H9 (cell line): Measurements from ENCODE around the gene CRIP2. TPM values are rescaled to one million over a fixed set of nuclear protein-coding genes. Genes with fewer than 3 reads are reported as not detected.

ENCODE experiments used
- DNase-seq: peaks from one replicate; pipeline ENCODE4 v3.0.0-alpha.2; 2017
- H2AFZ ChIP-seq: one replicate; pipeline ENCODE4 v1.6.1; 2013; ENCODE audit warnings: mild to moderate bottlenecking, low read length, control low read depth, moderate library complexity
- H2AK5ac ChIP-seq: 2 replicates; pipeline ENCODE4 v1.6.1; 2013; ENCODE audit warnings: low read length, control low read depth, mixed read lengths; ENCODE audit not compliant: insufficient read length
- H2BK120ac ChIP-seq: one replicate; pipeline ENCODE4 v1.6.1; 2013; ENCODE audit warnings: low read depth, mild to moderate bottlenecking, low read length, control low read depth, inconsistent platforms; ENCODE audit not compliant: poor library complexity, severe bottlenecking
- H2BK12ac ChIP-seq: 2 replicates; pipeline ENCODE4 v1.6.1; 2013; ENCODE audit warnings: low read length, control low read depth, mixed read lengths, low read depth; ENCODE audit not compliant: insufficient read length
- H2BK15ac ChIP-seq: 2 replicates; pipeline ENCODE4 v1.6.1; 2013; ENCODE audit warnings: low read depth, low read length, control low read depth
- H2BK20ac ChIP-seq: one replicate; pipeline ENCODE4 v1.6.1; 2013; ENCODE audit warnings: low read depth, mild to moderate bottlenecking, low read length, control low read depth, inconsistent platforms; ENCODE audit not compliant: poor library complexity, severe bottlenecking
- H2BK5ac ChIP-seq: 2 replicates; pipeline ENCODE4 v1.6.1; 2013; ENCODE audit warnings: low read length, control low read depth, mixed read lengths; ENCODE audit not compliant: insufficient read length
- H3K14ac ChIP-seq: 2 replicates; pipeline ENCODE4 v1.6.1; 2013; ENCODE audit warnings: low read length, control low read depth; ENCODE audit not compliant: insufficient read depth
- H3K18ac ChIP-seq: 2 replicates; pipeline ENCODE4 v1.6.1; 2013; ENCODE audit warnings: low read depth, mild to moderate bottlenecking, mixed read lengths, low read length, control low read depth; ENCODE audit not compliant: insufficient read length
- H3K23ac ChIP-seq: 2 replicates; pipeline ENCODE4 v1.6.1; 2013; ENCODE audit warnings: low read length, control low read depth, mixed read lengths, low read depth; ENCODE audit not compliant: insufficient read length
- H3K23me2 ChIP-seq: 2 replicates; pipeline ENCODE4 v1.6.1; 2013; ENCODE audit warnings: low read depth, mild to moderate bottlenecking, mixed read lengths, low read length, control low read depth; ENCODE audit not compliant: insufficient read length, poor library complexity, severe bottlenecking
- H3K27ac ChIP-seq: 2 replicates; pipeline ENCODE4 v1.5.1; 2013; ENCODE audit warnings: low read length, control low read depth, mixed read lengths, low read depth; ENCODE audit not compliant: insufficient read length
- H3K27me3 ChIP-seq: 2 replicates; pipeline ENCODE4 v1.6.1; 2013; ENCODE audit warnings: low read length, control low read depth, inconsistent platforms; ENCODE audit not compliant: insufficient read depth
- H3K4ac ChIP-seq: 2 replicates; pipeline ENCODE4 v1.6.1; 2013; ENCODE audit warnings: low read depth, mild to moderate bottlenecking, control low read depth, inconsistent platforms, low read length, moderate library complexity
- H3K4me1 ChIP-seq: 2 replicates; pipeline ENCODE4 v1.6.1; 2013; ENCODE audit warnings: low read length, control low read depth, inconsistent platforms; ENCODE audit not compliant: insufficient read depth
- H3K4me2 ChIP-seq: 2 replicates; pipeline ENCODE4 v1.6.1; 2013; ENCODE audit warnings: low read length, control low read depth, mixed read lengths; ENCODE audit not compliant: insufficient read length, insufficient read depth
- H3K56ac ChIP-seq: 2 replicates; pipeline ENCODE4 v1.6.1; 2013; ENCODE audit warnings: low read depth, mild to moderate bottlenecking, mixed read lengths, low read length, control low read depth; ENCODE audit not compliant: insufficient read length
- H3K79me1 ChIP-seq: 2 replicates; pipeline ENCODE4 v1.6.1; 2013; ENCODE audit warnings: low read depth, mild to moderate bottlenecking, moderate library complexity, low read length, control low read depth, inconsistent platforms; ENCODE audit not compliant: insufficient read depth, poor library complexity, severe bottlenecking
- H3K79me2 ChIP-seq: 2 replicates; pipeline ENCODE4 v1.6.1; 2013; ENCODE audit warnings: low read length, control low read depth, inconsistent platforms; ENCODE audit not compliant: insufficient read depth
- H3K9ac ChIP-seq: 2 replicates; pipeline ENCODE4 v1.6.1; 2013; ENCODE audit warnings: low read length, control low read depth, mixed read lengths; ENCODE audit not compliant: insufficient read length; ENCODE audit errors: extremely low read depth
- H3K9me3 ChIP-seq: one replicate; pipeline ENCODE4 v1.6.1; 2013; ENCODE audit warnings: low read depth, low read length, inconsistent platforms; ENCODE audit not compliant: control insufficient read depth
- H3T11ph ChIP-seq: one replicate; pipeline ENCODE4 v1.6.1; 2013; ENCODE audit warnings: mild to moderate bottlenecking, low read length, control low read depth, inconsistent platforms
- H4K20me1 ChIP-seq: one replicate; pipeline ENCODE4 v1.6.1; 2013; ENCODE audit not compliant: control insufficient read depth, insufficient read length, insufficient read depth
- H4K5ac ChIP-seq: 2 replicates; pipeline ENCODE4 v1.6.1; 2013; ENCODE audit warnings: low read depth, mild to moderate bottlenecking, mixed read lengths, low read length, control low read depth; ENCODE audit not compliant: insufficient read length
- H4K8ac ChIP-seq: replicated peaks from 2 replicates; pipeline ENCODE4 v1.6.1; 2013; ENCODE audit warnings: low read length, control low read depth, mixed read lengths, low read depth; ENCODE audit not compliant: insufficient read length
- H4K91ac ChIP-seq: 2 replicates; pipeline ENCODE4 v1.6.1; 2013; ENCODE audit warnings: low read depth, mild to moderate bottlenecking, moderate library complexity, mixed read lengths, low read length, control low read depth; ENCODE audit not compliant: insufficient read length
- H3K27ac Mint-ChIP-seq, 3 experiments: 2 replicates in 2 of 3; 3 replicates in 1 of 3; pipeline ENCODE4 v1.8.0; 2020 to 2021; ENCODE audit warnings: mixed read lengths in 3 of 3, mild to moderate bottlenecking in 1 of 3, moderate library complexity in 1 of 3
- H3K27me3 Mint-ChIP-seq: 2 replicates; pipeline ENCODE4 v1.8.0; 2021; ENCODE audit warnings: low read depth, mild to moderate bottlenecking, moderate library complexity, mixed read lengths
- H3K36me3 Mint-ChIP-seq, 3 experiments: 2 replicates in 2 of 3; 3 replicates in 1 of 3; pipeline ENCODE4 v1.8.0; 2020 to 2021; ENCODE audit warnings: low read depth in 3 of 3, mixed read lengths in 3 of 3; ENCODE audit not compliant: insufficient read depth in 1 of 3
- H3K4me1 Mint-ChIP-seq, 2 experiments: 2 replicates each; pipeline ENCODE4 v1.8.0; 2020; ENCODE audit warnings: mixed read lengths in 2 of 2
- H3K4me3 Mint-ChIP-seq, 2 experiments: 2 replicates in 1 of 2; 3 replicates in 1 of 2; pipeline ENCODE4 v1.8.0; 2020 to 2021; ENCODE audit warnings: mild to moderate bottlenecking in 2 of 2, mixed read lengths in 2 of 2, moderate library complexity in 1 of 2
- H3K9me3 Mint-ChIP-seq, 2 experiments: 2 replicates in 1 of 2; 3 replicates in 1 of 2; pipeline ENCODE4 v1.8.0; 2020; ENCODE audit warnings: mild to moderate bottlenecking in 2 of 2, mixed read lengths in 2 of 2, moderate library complexity in 1 of 2
- CTCF ChIP-seq: fragments of 200-600 bp; sonication (generic); conservative IDR thresholded peaks from 3 replicates; pipeline ENCODE4 v1.8.0; 2021; ENCODE audit warnings: antibody characterized with exemption, mild to moderate bottlenecking
- WGBS: extraction: QIAGEN DNeasy Blood & Tissue Kit; methylation state at CpG from one replicate; pipeline ENCODE4 v1.1.7; 2013; ENCODE audit warnings: missing lambda C conversion rate, low lambda C conversion rate, mixed read lengths; ENCODE audit not compliant: insufficient read length; ENCODE audit errors: extremely low coverage; 5-methylcytosine and 5-hydroxymethylcytosine counted together
- total RNA-seq: library from RNA; stranded (reverse); gene quantifications from 2 replicates; pipeline ENCODE4 v1.2.1, GENCODE V29; 2021

The CRIP2 gene
- total RNA-seq, 1 experiment from 2014 or later, result 5.7 TPM

- Histone ChIP-seq H3K79me1 (no peaks in the 10 kb centered on the region), H3K9me3 (no peaks in the 10 kb centered on the region), H3K23me2 (no peaks in the 10 kb centered on the region), H3K9ac (no peak overlapping the region), H2BK15ac (no peak overlapping the region), H3K18ac (no peak overlapping the region), H3K4me1 (no peaks in the 10 kb centered on the region), H2AK5ac (no peak overlapping the region), H3K4me2 (no peak overlapping the region), H3K56ac (no peak overlapping the region), H3K27ac (no peak overlapping the region), H4K91ac (no peak overlapping the region), H4K20me1 (no peaks in the 10 kb centered on the region), H3K23ac (no peak overlapping the region), H4K8ac (no peak overlapping the region), H2AFZ (no peak overlapping the region), H2BK120ac (no peak overlapping the region), H3T11ph (no peak overlapping the region), H3K27me3 (no peaks in the 10 kb centered on the region), H2BK20ac (no peak overlapping the region), H2BK5ac (no peak overlapping the region), H3K79me2 (no peaks in the 10 kb centered on the region), H2BK12ac (no peak overlapping the region), H4K5ac (no peak overlapping the region), H3K14ac (no peak overlapping the region), H3K4ac (no peak overlapping the region)
- peaks cover 18 to 44% (median 41%) of the 10 kb centered on the region in 3 experiments; a peak in 6 of 7 replicates for H3K36me3 Mint-ChIP-seq
- no peak for TF ChIP-seq CTCF
- no CpG with 5 or more reads among the region's 17 CpGs for WGBS
- H3K9me3 Mint-ChIP-seq, result no peaks in the 10 kb centered on the region; a peak in 1 of 5 replicates
- no peak overlapping the region for H3K4me3 Mint-ChIP-seq
- H3K27ac Mint-ChIP-seq, result 0 out of 7 replicates have a peak overlapping the region, but pooled peaks of 1 of the 3 experiments have one; percentile 18
- no peaks in the 10 kb centered on the region for H3K27me3 Mint-ChIP-seq
- no peak for DNase-seq
- H3K4me1 Mint-ChIP-seq, result peaks cover 2 to 6% of the 10 kb centered on the region in 2 experiments; a peak in 2 of 4 replicates
These were observed 14.0 kb upstream of the CRIP2 start for GRCh38 chr14:105460616-105461015.
